Measurements from ENCODE around the gene SRCAP. TPM values are rescaled to one million over a fixed set of nuclear protein-coding genes. Genes with fewer than 3 reads are reported as not detected.
A peak's percentile ranks its signal among the peaks of the same experiment; 100 is the strongest.

Gene SRCAP
- total RNA-seq, 2 experiments from 2014 or later: 59.5 to 60.1 TPM

- DNase-seq (no peak), ATAC-seq (ENCODE audit: poor library complexity) (no peak)
- Mint-ChIP-seq H3K4me1 (ENCODE audit: low read depth) (peaks cover 16% of the 10 kb centered on the region), H3K36me3 (ENCODE audit: low read depth) (peaks cover 90% of the 10 kb centered on the region), H3K9me3 (no peaks in the 10 kb centered on the region), H3K4me3 (no peak overlapping the region), H3K27ac (peak overlapping the region; percentile 0), H3K27me3 (no peaks in the 10 kb centered on the region)
- ChIA-PET CTCF (interaction anchor here (1.6 kb wide), 1 partner anchor 10 kb away, joined by 5 read pairs; no protein-coding TSS in a partner anchor), POLR2A (interaction anchor here (0.9 kb wide), 1 partner anchor 10 kb away, joined by 4 read pairs; no protein-coding TSS in a partner anchor)
- Histone ChIP-seq H3K27ac (ENCODE audit: low read depth in 1 of 2, low read length in 2 of 2) (no peak overlapping the region), H3K9me3 (ENCODE audit: control insufficient read depth in 1 of 2, insufficient read depth in 1 of 2, low read length in 2 of 2) (no peaks in the 10 kb centered on the region), H3K36me3 (ENCODE audit: insufficient read depth, low read length) (peaks cover 92% of the 10 kb centered on the region), H3K4me3 (ENCODE audit: low read length) (no peak overlapping the region), H3K4me1 (ENCODE audit: insufficient read depth, low read length) (peaks cover 6% of the 10 kb centered on the region), H3K27me3 (ENCODE audit: control insufficient read depth in 1 of 2, insufficient read depth in 2 of 2, low read length in 2 of 2) (no peaks in the 10 kb centered on the region)
- intact Hi-C loops (cut with DNase I, micrococcal nuclease): no loop called here
- no peak for TF ChIP-seq CTCF (IDR thresholded peaks at IDR 0.05)
These were observed 22.2 kb downstream of the SRCAP start for GRCh38 chr16:30721167-30721566.

GRCh38 chr16:30721606-30722005 is 22.6 kb downstream of the SRCAP start:
- Mint-ChIP-seq H3K36me3 (ENCODE audit: low read depth) (peaks cover 88% of the 10 kb centered on the region), H3K27ac (peak overlapping the region; percentile 0), H3K9me3 (no peaks in the 10 kb centered on the region), H3K4me1 (ENCODE audit: low read depth) (peaks cover 12% of the 10 kb centered on the region), H3K27me3 (no peaks in the 10 kb centered on the region), H3K4me3 (no peak overlapping the region)
- ATAC-seq (ENCODE audit: poor library complexity) (no peak), DNase-seq (no peak)
- peaks cover 88% of the 10 kb centered on the region for H3K36me3 ChIP-seq (ENCODE audit: insufficient read depth, low read length)
- no peaks in the 10 kb centered on the region for H3K9me3 ChIP-seq (ENCODE audit: control insufficient read depth in 1 of 2, insufficient read depth in 1 of 2, low read length in 2 of 2)
- POLR2A ChIA-PET: interaction anchor here (0.7 to 0.9 kb wide), 2 partner anchors 8 to 10 kb away, joined by 3 to 4 read pairs; no protein-coding TSS in a partner anchor
- CTCF ChIA-PET: interaction anchor here (0.5 to 1.6 kb wide), 2 partner anchors 9 to 1602 kb away, joined by 5 read pairs; no protein-coding TSS in a partner anchor
- peaks cover 4% of the 10 kb centered on the region for H3K4me1 ChIP-seq (ENCODE audit: insufficient read depth, low read length)
- intact Hi-C loops (cut with DNase I, micrococcal nuclease): no loop called here
- no peak for TF ChIP-seq CTCF (IDR thresholded peaks at IDR 0.05)
- no peaks in the 10 kb centered on the region for H3K27me3 ChIP-seq (ENCODE audit: control insufficient read depth in 1 of 2, insufficient read depth in 2 of 2, low read length in 2 of 2)
- no peak overlapping the region for H3K4me3 ChIP-seq (ENCODE audit: low read length)
- H3K27ac ChIP-seq (ENCODE audit: low read depth in 1 of 2, low read length in 2 of 2): no peak overlapping the region

GRCh38 chr16:30722443-30722842 is 23.5 kb downstream of the SRCAP start:
- Mint-ChIP-seq H3K27me3 (no peaks in the 10 kb centered on the region), H3K36me3 (ENCODE audit: low read depth) (peaks cover 86% of the 10 kb centered on the region), H3K9me3 (no peaks in the 10 kb centered on the region), H3K27ac (peak overlapping the region; percentile 13), H3K4me3 (no peak overlapping the region), H3K4me1 (ENCODE audit: low read depth) (peaks cover 5% of the 10 kb centered on the region)
- no peaks in the 10 kb centered on the region for H3K9me3 ChIP-seq (ENCODE audit: control insufficient read depth in 1 of 2, insufficient read depth in 1 of 2, low read length in 2 of 2)
- no peak overlapping the region for H3K4me3 ChIP-seq (ENCODE audit: low read length)
- TF ChIP-seq CTCF (IDR thresholded peaks at IDR 0.05): no peak
- ATAC-seq (ENCODE audit: poor library complexity): peak; percentile 39
- ChIA-PET CTCF (interaction anchor here (1.6 kb wide), 1 partner anchor 8 kb away, joined by 5 read pairs; no protein-coding TSS in a partner anchor), POLR2A (interaction anchor here (0.7 kb wide), 1 partner anchor 8 kb away, joined by 3 read pairs; no protein-coding TSS in a partner anchor)
- DNase-seq: no peak
- no peaks in the 10 kb centered on the region for H3K27me3 ChIP-seq (ENCODE audit: control insufficient read depth in 1 of 2, insufficient read depth in 2 of 2, low read length in 2 of 2)
- peaks cover 83% of the 10 kb centered on the region for H3K36me3 ChIP-seq (ENCODE audit: insufficient read depth, low read length)
- H3K4me1 ChIP-seq (ENCODE audit: insufficient read depth, low read length): peaks cover 4% of the 10 kb centered on the region
- intact Hi-C loops (cut with DNase I, micrococcal nuclease): no loop called here
- H3K27ac ChIP-seq (ENCODE audit: low read depth in 1 of 2, low read length in 2 of 2): no peak overlapping the region

Measured in CD4-positive, alpha-beta T cell (primary cell).